Endometrium (tissue), 2 donors: ENCODE data around the gene CYP2U1.
"Not testable (repeated sequence)": the region's sequence is repeated elsewhere in the genome, so short reads cannot be mapped to it uniquely, and the experiment has no call there.

ENCODE experiments used
- FAIRE-seq: peaks from 2 replicates; lab custom pipeline; 2012; peaks lifted over from hg19 to GRCh38; lab: Jason Lieb, UNC
- donor health status: control.
- donor health status: control.

Gene CYP2U1

DNA sequence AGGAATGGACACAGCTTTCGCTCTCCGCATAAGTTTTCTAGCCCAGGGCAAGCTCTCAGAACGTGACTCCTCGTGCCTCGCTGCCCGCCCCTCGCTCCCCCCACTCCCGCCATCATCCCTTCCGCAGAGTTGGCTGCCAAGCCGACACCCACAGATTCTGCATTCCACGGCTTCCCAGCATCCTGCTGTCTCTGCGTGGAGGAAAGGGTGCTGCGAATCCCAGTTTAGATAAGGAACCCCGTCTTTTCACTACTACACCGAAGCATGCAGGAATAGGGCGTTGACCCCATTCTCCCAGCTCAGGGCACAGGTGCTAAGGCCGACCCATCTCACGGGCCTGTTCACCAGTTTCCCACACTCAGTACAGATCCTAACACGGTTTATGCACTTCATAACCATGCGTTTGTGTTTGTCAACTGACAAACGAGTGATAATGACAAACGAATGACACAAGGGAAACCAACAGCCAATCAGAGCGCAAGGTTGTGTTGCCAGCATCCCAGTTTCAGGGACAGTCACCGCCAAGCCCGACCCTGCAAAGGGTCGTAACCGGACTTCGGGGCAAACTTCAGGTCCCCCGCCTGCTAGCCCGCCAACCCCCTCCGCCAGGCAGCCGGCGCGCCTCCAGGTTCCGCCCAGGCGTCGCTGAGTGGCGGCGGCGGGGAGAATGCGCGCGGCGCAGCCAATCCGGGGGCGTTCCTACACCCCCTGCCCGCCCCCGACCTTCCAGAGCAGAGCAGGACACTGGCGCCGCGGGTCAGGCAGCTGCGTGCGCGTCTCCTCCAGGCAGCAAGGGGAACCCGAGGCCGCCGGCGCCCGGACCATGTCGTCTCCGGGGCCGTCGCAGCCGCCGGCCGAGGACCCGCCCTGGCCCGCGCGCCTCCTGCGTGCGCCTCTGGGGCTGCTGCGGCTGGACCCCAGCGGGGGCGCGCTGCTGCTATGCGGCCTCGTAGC lies at the start of gene CYP2U1:
CYP2U1 (plus strand) TSS at position 729 of the 954 bp plus-strand sequence; CDS start at position 824, 95 bp downstream.
- FAIRE-seq: no peak

DNA sequence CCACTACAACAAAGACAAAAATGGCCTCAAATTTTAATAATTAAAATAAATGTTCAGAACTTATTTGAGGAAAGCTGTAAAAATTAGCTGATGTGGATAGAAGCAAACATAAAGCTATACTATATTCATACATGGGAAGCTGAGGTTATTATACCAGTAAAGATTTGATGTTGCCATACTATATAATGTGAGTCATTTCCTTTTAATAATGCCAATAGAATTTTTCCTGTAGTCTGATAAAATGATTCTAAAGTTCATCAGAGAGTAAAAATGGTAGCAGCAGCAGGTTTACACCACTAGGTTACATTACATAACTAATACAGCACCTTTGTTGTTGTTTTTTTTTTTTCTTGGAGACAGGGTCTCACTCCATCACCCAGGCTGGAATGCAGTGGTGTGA lies 45.5 kb upstream of the CYP2U1 start:
- no peak for FAIRE-seq

- FAIRE-seq: no peak
Observed at GRCh38 chr4:107888237-107888636, 43.1 kb upstream of the CYP2U1 start.

GRCh38 chr4:107890779-107891178 lies 40.6 kb upstream of the CYP2U1 start:
- no peak for FAIRE-seq

DNA sequence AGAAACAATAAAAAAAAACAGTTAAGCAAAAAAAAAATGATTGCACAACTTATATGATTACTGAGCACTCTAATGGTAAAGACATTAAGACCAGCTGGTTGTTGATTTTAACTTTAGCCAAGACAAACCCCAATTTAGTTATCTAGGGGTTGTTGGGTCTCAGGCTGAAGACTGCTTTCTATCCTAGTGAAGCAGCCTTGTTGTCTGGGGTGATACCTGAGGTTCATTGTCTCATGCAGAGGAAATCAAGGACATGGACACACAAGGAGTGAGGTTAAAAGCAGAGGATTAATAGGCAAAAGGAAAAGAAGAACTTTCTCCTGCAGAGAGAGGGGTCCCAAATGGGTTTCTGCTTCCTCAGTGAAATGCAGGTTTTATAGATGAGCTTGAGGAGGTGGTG lies 40.0 kb upstream of the CYP2U1 start:
- no peak for FAIRE-seq

- FAIRE-seq: no peak
Observed at GRCh38 chr4:107893171-107894137, 37.9 kb upstream of the CYP2U1 start.

DNA sequence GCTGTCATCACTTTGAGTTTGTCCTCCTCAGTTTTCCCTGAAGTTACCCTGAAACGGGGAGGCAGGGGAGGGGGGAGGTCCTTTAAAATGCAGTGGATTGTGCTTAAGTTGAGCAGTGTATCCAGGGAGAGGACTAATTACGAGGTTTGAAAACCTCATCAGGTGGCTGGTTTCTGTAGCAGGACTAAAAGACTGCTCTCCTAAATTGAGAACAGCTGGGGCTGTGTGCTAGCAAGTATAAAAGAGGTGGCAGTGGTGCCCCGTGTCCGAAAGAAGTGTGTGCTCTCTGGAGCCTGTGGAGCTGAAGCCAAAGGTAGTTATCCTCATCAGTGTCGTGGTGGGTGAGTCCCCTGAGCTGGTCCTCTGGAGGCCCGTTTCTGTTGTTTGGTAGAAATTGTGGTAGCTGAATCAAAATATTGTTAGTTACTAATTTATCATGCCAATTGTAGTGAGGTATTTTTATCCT lies 37.2 kb upstream of the CYP2U1 start:
- no peak for FAIRE-seq

DNA sequence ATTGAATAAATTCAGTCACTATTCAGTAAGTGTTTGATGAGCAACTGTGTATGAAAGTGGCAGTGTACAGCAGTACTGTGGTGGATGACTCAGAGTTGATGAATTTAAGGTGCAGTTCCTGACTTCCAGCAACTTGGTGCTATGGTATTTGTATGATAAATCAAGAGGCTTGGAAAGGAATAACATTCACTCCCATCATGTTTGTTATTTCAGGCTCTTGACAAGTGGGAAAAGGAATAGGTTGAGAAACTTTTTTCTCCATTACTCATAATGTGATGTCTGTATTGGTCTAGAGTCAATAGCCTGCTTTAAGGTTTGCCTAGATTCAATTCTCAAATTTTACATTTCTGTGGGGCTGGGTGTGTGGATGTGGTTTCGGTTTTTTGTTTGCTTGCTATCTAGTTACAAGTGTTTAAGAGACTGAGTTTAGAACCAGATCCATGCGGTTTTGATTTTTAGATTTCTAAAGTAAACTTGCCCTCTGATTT lies 35.1 kb upstream of the CYP2U1 start:
- FAIRE-seq: no peak

GRCh38 chr4:107896646-107897045 lies 34.7 kb upstream of the CYP2U1 start:
- FAIRE-seq: no peak

DNA sequence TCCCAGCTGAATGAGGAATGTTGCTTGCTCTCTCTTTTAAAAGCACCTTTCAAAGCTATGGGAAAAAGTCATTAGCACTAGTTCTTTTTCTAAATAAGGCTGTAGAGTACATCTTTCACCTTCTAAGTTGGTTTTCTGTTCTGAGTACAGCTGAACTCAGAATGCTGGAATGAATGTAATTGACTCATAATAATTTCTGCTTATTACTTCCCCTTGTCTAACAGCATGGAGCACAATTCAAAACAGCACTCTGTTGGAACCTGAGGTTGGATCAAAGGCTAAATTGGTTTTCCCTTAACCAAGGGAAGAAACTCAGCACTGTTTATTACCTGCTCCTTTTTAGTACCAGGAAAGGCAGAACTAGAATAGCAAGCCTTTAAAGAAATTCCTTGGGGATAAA lies 33.5 kb upstream of the CYP2U1 start:
- FAIRE-seq: no peak

GRCh38 chr4:107900067-107900466 lies 31.3 kb upstream of the CYP2U1 start:
- FAIRE-seq: no peak

GRCh38 chr4:107900508-107900907 lies 30.8 kb upstream of the CYP2U1 start:
- FAIRE-seq: no peak

DNA sequence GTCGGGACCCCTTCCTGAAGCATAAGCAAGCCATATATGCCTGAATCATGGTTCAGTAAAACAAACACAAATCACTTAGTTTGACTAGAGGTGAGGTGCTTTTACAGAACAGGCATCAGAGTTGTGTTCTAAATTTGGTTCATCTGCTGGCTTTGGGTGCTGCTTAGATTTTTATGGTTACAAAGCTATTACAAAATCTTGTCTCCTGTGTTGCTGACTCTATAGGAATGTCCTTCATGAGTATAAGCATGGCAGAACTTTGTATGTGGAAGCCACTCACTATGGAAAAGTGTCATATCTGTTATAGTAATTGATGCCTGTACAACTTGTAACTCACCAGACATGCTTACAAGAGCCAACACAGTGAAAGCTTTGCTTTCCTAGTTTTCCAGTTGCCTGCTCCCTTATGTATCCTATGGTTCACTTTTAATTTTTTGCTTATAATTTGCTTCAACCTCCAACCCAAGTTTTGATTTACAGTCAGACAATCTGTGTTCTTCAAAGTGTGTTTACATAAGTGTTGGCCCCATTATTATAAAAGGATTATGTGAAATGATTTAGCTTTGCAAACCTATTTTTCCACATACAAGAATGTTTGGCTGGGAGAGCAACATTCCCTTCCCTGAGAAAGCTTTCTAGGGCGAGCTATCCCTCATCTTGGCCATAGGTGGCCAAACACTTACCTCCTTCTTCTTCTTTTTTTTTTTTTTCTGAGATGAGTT lies 30.0 kb upstream of the CYP2U1 start:
- FAIRE-seq: no peak

- no peak for FAIRE-seq
Observed at GRCh38 chr4:107902715-107903114, 28.6 kb upstream of the CYP2U1 start.

DNA sequence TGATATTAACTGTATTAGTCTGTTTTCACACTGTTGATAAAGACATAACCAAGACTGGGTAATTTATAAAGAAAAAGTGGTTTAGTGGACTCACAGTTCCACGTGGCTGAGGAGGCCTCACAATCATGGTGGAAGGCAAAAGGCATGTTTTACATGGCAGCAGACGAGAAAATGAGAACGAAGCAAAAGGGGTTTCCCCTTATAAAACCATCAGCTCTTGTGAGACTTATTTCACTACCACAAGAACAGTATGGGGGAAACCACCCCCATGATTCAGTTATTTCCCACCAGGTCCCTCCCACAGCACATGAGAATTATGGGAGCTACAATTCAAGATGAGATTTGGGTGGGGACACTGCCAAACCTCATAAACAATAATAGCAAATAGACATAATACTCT lies 26.3 kb upstream of the CYP2U1 start:
- not testable (repeated sequence) for FAIRE-seq

DNA sequence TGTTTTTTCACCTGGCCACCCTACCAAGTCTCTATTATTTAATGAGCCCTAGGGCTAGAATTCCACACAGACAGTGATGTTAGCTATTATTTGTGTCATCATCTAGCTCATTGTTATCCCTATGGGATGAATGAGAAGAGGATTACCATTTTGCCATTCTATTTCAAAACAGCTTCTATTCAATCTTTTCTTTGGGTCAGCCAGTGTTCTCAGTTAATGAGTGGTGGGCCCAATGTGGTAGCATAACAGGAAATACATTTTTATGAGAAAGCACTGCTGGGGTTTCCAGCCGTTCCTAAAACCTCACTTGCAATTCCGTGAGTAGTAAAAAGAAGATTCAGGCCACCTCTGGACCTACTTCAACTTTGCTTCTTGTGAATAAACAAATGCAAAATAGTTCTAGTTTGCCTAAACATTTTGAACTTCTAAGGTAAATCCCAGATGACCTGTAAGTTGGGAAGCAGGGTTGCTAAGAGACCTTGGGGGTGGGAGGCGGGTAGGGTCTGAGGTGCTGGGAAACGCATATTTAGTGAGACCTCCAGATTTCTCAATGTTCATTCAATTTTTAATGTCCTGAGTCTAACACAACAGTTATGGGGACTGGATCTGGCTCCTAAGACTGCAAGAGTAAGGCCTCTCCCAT lies 24.8 kb upstream of the CYP2U1 start:
- FAIRE-seq: no peak

DNA sequence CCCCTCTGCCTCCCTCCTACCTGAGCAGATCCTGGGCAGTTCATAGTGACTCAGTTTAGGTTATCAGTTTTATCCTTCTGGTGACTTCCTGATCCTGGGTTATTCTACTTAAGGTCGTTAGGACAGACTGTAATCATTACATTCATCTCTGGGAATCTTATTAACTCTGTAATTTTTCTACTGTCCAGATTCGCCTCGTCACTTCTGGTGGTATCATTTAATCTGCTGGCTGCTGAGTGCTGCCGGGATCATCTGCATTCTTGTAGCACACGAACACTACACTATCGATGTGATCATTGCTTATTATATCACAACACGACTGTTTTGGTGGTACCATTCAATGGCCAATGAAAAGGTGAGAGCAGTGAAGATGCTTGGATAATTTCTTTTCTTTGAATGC lies 23.0 kb upstream of the CYP2U1 start:
- FAIRE-seq: no peak

- peak; percentile 96 for FAIRE-seq
Observed at GRCh38 chr4:107913283-107913899, 18.0 kb upstream of the CYP2U1 start.

- no peak for FAIRE-seq
Observed at GRCh38 chr4:107915220-107915619, 16.1 kb upstream of the CYP2U1 start.

GRCh38 chr4:107916623-107917022 lies 14.7 kb upstream of the CYP2U1 start:
- no peak for FAIRE-seq

DNA sequence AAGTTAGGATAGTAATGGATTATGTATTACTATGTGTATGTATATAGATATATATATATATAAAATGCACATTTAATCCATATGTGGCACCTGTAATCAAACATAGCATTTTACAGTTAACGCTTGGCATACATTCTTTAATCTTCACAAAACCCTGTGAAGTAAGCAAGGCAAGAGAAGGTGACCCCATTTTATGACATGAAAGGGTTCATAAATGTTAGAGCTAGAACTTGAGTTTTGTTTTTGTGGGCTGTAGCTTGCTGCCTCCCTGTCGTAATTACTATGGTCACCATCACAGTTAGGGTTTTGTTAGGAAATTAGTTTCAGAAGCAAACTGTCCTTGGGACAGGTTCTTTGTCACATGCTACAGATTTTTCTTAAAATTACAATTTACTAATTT lies 13.8 kb upstream of the CYP2U1 start:
- FAIRE-seq: no peak
